Loucy (cell line): Measurements from ENCODE around the gene TTLL3.

Experiments used
- H2AFZ ChIP-seq: fragments of 200-600 bp; sonication (generic); 2 replicates; pipeline ENCODE4 v1.6.0; 2016; ENCODE audit warnings: antibody characterized with exemption, mild to moderate bottlenecking, low read length, moderate library complexity
- H3F3A ChIP-seq: fragments of 200-600 bp; 2 replicates; pipeline ENCODE4 v1.6.0; 2016; ENCODE audit warnings: antibody characterized with exemption, low read depth, mild to moderate bottlenecking
- H3K27me3 ChIP-seq: fragments of 200-600 bp; sonication (generic); 2 replicates; pipeline ENCODE4 v1.6.1; 2014; ENCODE audit warnings: low read length, mild to moderate bottlenecking; ENCODE audit not compliant: insufficient read depth, poor library complexity, severe bottlenecking
- H3K36me3 ChIP-seq: fragments of 200-600 bp; sonication (generic); 2 replicates; pipeline ENCODE4 v1.6.1; 2016; ENCODE audit warnings: low read length; ENCODE audit not compliant: insufficient read depth
- H3K4me1 ChIP-seq: fragments of 200-600 bp; sonication (generic); 2 replicates; pipeline ENCODE4 v1.5.1; 2014; ENCODE audit warnings: low read length, mild to moderate bottlenecking; ENCODE audit not compliant: insufficient read depth, poor library complexity, severe bottlenecking
- H3K4me2 ChIP-seq: fragments of 200-600 bp; sonication (generic); 2 replicates; pipeline ENCODE4 v1.6.0; 2014; ENCODE audit warnings: antibody characterized with exemption, low read length, low read depth, mild to moderate bottlenecking; ENCODE audit not compliant: poor library complexity, severe bottlenecking
- H3K4me3 ChIP-seq: fragments of 200-600 bp; sonication (generic); 2 replicates; pipeline ENCODE4 v1.5.1; 2014; ENCODE audit warnings: low read length, mild to moderate bottlenecking, mixed read lengths; ENCODE audit not compliant: poor library complexity, severe bottlenecking
- H3K79me2 ChIP-seq: fragments of 200-600 bp; sonication (generic); 2 replicates; pipeline ENCODE4 v1.6.1; 2014; ENCODE audit warnings: low read length; ENCODE audit not compliant: insufficient read depth
- H3K9ac ChIP-seq: fragments of 200-600 bp; sonication (generic); 2 replicates; pipeline ENCODE4 v1.6.0; 2014; ENCODE audit warnings: mild to moderate bottlenecking, low read depth, low read length, moderate library complexity; ENCODE audit not compliant: poor library complexity, severe bottlenecking
- H3K9me2 ChIP-seq: fragments of 200-600 bp; sonication (generic); replicated peaks from 2 replicates; pipeline ENCODE4 v1.6.1; 2016; ENCODE audit warnings: low read depth, low read length, mixed read lengths
- H3K9me3 ChIP-seq: fragments of 200-600 bp; sonication (generic); 2 replicates; pipeline ENCODE4 v1.6.1; 2014; ENCODE audit warnings: mild to moderate bottlenecking, antibody characterized with exemption, low read length, low read depth; ENCODE audit not compliant: insufficient read depth
- H4K20me1 ChIP-seq: fragments of 200-600 bp; sonication (generic); 2 replicates; pipeline ENCODE4 v1.6.0; 2014; ENCODE audit warnings: antibody characterized with exemption, low read length, mild to moderate bottlenecking; ENCODE audit not compliant: insufficient read depth, poor library complexity, severe bottlenecking
- CTCF ChIP-seq: fragments of 200-600 bp; sonication (generic); conservative IDR thresholded peaks from 2 replicates; pipeline ENCODE4 v1.5.1; 2014; ENCODE audit warnings: mild to moderate bottlenecking, antibody characterized with exemption, low read length
- EZH2phosphoT487 ChIP-seq: fragments of 200-600 bp; IDR thresholded peaks from 2 replicates; pipeline ENCODE4 v1.6.1; 2018; ENCODE audit warnings: antibody characterized with exemption, mild to moderate bottlenecking, moderate library complexity, borderline replicate concordance

The TTLL3 gene

GRCh38 chr3:9866639-9867038, 56.6 kb downstream of the TTLL3 start:
- Histone ChIP-seq H3K4me2 (no peak overlapping the region), H3K27me3 (no peaks in the 10 kb centered on the region), H3K4me1 (peaks cover 4% of the 10 kb centered on the region), H3K9ac (no peak overlapping the region), H3K9me3 (no peaks in the 10 kb centered on the region), H3K4me3 (no peak overlapping the region), H4K20me1 (no peaks in the 10 kb centered on the region), H3K9me2 (no peaks in the 10 kb centered on the region), H3F3A (no peaks in the 10 kb centered on the region), H2AFZ (no peak overlapping the region), H3K79me2 (no peaks in the 10 kb centered on the region), H3K36me3 (no peaks in the 10 kb centered on the region)
- TF ChIP-seq CTCF = no peak

GRCh38 chr3:9867106-9867505, 57.0 kb downstream of the TTLL3 start:
- H3K4me1 ChIP-seq = no peaks in the 10 kb centered on the region

GRCh38 chr3:9869955-9870354, 59.9 kb downstream of the TTLL3 start:
- TF ChIP-seq EZH2phosphoT487 (no peak), CTCF (no peak)
- no peaks in the 10 kb centered on the region for H4K20me1 ChIP-seq
- H3K9ac ChIP-seq = no peak overlapping the region
- no peaks in the 10 kb centered on the region for H3K27me3 ChIP-seq
- H3F3A ChIP-seq = no peaks in the 10 kb centered on the region
- H3K4me1 ChIP-seq = no peaks in the 10 kb centered on the region
- H3K36me3 ChIP-seq = no peaks in the 10 kb centered on the region
- H3K4me3 ChIP-seq = no peak overlapping the region
- H3K4me2 ChIP-seq = no peak overlapping the region
- H3K9me3 ChIP-seq = no peaks in the 10 kb centered on the region
- no peaks in the 10 kb centered on the region for H3K9me2 ChIP-seq
- H2AFZ ChIP-seq = no peak overlapping the region
- H3K79me2 ChIP-seq = no peaks in the 10 kb centered on the region

More at GRCh38 chr3:9867106-9867505, 57.0 kb downstream of the TTLL3 start:
- Histone ChIP-seq H3K36me3 (no peaks in the 10 kb centered on the region), H2AFZ (no peak overlapping the region), H3K4me3 (no peak overlapping the region), H3K4me2 (no peak overlapping the region), H3K9me2 (no peaks in the 10 kb centered on the region), H3K9me3 (no peaks in the 10 kb centered on the region), H3K79me2 (no peaks in the 10 kb centered on the region), H4K20me1 (no peaks in the 10 kb centered on the region), H3K9ac (no peak overlapping the region), H3F3A (no peaks in the 10 kb centered on the region), H3K27me3 (no peaks in the 10 kb centered on the region)
- TF ChIP-seq EZH2phosphoT487 (no peak), CTCF (no peak)
